ENCODE measurements around the gene RPL13A.

DNA sequence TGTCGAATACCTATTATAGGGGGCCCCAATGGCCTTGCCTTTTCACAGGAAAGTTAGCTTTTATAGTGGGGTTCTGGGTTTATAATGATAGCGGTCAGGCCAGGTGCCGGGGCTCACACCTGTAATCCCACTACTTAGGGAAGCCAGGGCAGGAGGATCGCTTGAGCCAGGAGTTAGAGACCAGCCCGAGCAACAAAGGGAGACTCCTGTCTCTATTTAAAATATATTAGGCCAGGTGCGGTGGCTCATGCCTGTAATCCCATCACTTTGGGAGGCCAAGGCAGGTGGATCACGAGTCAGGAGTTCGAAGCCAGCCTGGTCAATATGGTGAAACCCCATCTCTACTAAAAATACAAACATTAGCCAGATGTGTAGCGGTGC is 16.2 kb downstream of the RPL13A start:
- no peak for TF ChIP-seq POLR2A (IDR thresholded peaks at IDR 0.05)
- TF ChIP-seq, protein P1, sequence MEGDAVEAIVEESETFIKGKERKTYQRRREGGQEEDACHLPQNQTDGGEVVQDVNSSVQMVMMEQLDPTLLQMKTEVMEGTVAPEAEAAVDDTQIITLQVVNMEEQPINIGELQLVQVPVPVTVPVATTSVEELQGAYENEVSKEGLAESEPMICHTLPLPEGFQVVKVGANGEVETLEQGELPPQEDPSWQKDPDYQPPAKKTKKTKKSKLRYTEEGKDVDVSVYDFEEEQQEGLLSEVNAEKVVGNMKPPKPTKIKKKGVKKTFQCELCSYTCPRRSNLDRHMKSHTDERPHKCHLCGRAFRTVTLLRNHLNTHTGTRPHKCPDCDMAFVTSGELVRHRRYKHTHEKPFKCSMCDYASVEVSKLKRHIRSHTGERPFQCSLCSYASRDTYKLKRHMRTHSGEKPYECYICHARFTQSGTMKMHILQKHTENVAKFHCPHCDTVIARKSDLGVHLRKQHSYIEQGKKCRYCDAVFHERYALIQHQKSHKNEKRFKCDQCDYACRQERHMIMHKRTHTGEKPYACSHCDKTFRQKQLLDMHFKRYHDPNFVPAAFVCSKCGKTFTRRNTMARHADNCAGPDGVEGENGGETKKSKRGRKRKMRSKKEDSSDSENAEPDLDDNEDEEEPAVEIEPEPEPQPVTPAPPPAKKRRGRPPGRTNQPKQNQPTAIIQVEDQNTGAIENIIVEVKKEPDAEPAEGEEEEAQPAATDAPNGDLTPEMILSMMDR (IDR thresholded peaks at IDR 0.05), result no peak

All from ovary (tissue), 3 donors.